Testis (tissue), 2 donors: ENCODE results near the gene CHIT1.

Experiments
- CTCF ChIP-seq, 3 experiments: fragments of 450-650 bp in 2 of 3; fragments of 200-600 bp in 1 of 3; sonication (generic) in 1 of 3; IDR thresholded peaks; one replicate each; pipeline ENCODE4 v1.5.1; 2016 to 2019; ENCODE audit warnings: antibody characterized with exemption in 3 of 3, mild to moderate bottlenecking in 2 of 3, moderate library complexity in 1 of 3
- POLR2A ChIP-seq: fragments of 450-650 bp; IDR thresholded peaks from one replicate; pipeline ENCODE4 v1.6.1; 2017; ENCODE audit warnings: antibody characterized with exemption, mild to moderate bottlenecking, moderate library complexity

GRCh38 chr1:203186446-203187303 lies 42.8 kb downstream of the CHIT1 start, which contains the start of gene CHI3L1:
- TF ChIP-seq CTCF (IDR thresholded peaks at IDR 0.05) (no peak), POLR2A (no peak)
